Measurements from ENCODE around the gene COL25A1.

GRCh38 chr4:108861334-108861733, 441.1 kb downstream of the COL25A1 start:
- TF ChIP-seq CTCF (IDR thresholded peaks at IDR 0.05) (no peak), POLR2A (IDR thresholded peaks at IDR 0.05) (no peak)
